Testis (tissue), 2 donors: ENCODE measurements around the gene CYP24A1.

Experiments used
- POLR2A ChIP-seq: fragments of 450-650 bp; IDR thresholded peaks from one replicate; pipeline ENCODE4 v1.6.1; 2017; ENCODE audit warnings: antibody characterized with exemption, mild to moderate bottlenecking, moderate library complexity
- TF ChIP-seq, protein P1 (sequence below), 3 experiments: fragments of 450-650 bp in 2 of 3; fragments of 200-600 bp in 1 of 3; sonication (generic) in 1 of 3; IDR thresholded peaks; one replicate each; pipeline ENCODE4 v1.5.1; 2016 to 2019; ENCODE audit warnings: antibody characterized with exemption in 3 of 3, mild to moderate bottlenecking in 2 of 3, moderate library complexity in 1 of 3

DNA sequence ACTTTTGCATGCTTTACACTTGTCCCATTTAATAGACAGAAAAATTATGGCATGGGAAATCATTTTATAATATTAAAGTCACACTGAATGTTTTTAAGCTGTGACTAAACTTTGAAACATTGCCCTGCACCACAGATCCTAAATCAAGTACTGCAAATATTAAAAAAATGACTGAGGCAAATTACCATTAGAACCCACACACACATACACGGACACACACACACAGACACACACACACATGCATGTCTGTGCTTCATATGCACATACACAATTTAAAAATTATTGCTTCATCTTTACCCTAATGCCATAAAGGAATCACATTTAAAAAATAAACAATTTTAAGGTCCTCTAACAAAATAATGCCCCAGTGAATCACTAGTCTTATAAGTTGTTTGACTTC, 19.9 kb downstream of the CYP24A1 start:
- TF ChIP-seq, protein P1, sequence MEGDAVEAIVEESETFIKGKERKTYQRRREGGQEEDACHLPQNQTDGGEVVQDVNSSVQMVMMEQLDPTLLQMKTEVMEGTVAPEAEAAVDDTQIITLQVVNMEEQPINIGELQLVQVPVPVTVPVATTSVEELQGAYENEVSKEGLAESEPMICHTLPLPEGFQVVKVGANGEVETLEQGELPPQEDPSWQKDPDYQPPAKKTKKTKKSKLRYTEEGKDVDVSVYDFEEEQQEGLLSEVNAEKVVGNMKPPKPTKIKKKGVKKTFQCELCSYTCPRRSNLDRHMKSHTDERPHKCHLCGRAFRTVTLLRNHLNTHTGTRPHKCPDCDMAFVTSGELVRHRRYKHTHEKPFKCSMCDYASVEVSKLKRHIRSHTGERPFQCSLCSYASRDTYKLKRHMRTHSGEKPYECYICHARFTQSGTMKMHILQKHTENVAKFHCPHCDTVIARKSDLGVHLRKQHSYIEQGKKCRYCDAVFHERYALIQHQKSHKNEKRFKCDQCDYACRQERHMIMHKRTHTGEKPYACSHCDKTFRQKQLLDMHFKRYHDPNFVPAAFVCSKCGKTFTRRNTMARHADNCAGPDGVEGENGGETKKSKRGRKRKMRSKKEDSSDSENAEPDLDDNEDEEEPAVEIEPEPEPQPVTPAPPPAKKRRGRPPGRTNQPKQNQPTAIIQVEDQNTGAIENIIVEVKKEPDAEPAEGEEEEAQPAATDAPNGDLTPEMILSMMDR (IDR thresholded peaks at IDR 0.05): no peak
- TF ChIP-seq POLR2A: no peak
